ENCODE data around the gene TRIO. TPM values are rescaled to one million over a fixed set of nuclear protein-coding genes. Genes with fewer than 3 reads are reported as not detected.

Gene TRIO
- total RNA-seq, 1 experiment from 2014 or later: 68.4 TPM

- intact Hi-C loops (cut with micrococcal nuclease): no loop called here
- Histone ChIP-seq H3K27ac (ENCODE audit: low read depth, low read length) (no peak overlapping the region), H3K79me2 (ENCODE audit: insufficient read depth, low read length) (peaks cover 99% of the 10 kb centered on the region), H3K4me1 (ENCODE audit: control insufficient read depth in 1 of 2, insufficient read depth in 2 of 2, low read length in 2 of 2) (peaks cover 62 to 88% of the 10 kb centered on the region in 2 experiments), H2AFZ (ENCODE audit: low read depth, low read length, poor library complexity, severe bottlenecking) (no peak overlapping the region), H3K9me3 (ENCODE audit: control insufficient read depth in 1 of 2, insufficient read depth in 1 of 2, low read depth in 1 of 2, low read length in 2 of 2) (no peaks in the 10 kb centered on the region), H3K36me3 (ENCODE audit: control insufficient read depth in 1 of 2, insufficient read depth in 2 of 2, low read length in 2 of 2) (no peaks in the 10 kb centered on the region), H3K9ac (ENCODE audit: low read length) (no peak overlapping the region), H3K4me3 (replicated peaks in 1 of 2; ENCODE audit: low read depth in 1 of 2, low read length in 2 of 2) (no peak overlapping the region), H4K20me1 (ENCODE audit: insufficient read depth) (peaks cover 11% of the 10 kb centered on the region; the same call in 1 of the 2 replicates), H3K9me2 (ENCODE audit: insufficient read depth) (no peaks in the 10 kb centered on the region), H3K27me3 (ENCODE audit: insufficient read depth, low read length) (no peaks in the 10 kb centered on the region), H3K4me2 (ENCODE audit: low read length) (no peak overlapping the region)
- ChIA-PET POLR2A (no interaction called here), RAD21 (ENCODE audit: low non-redundant PET in 1 of 2, low total read pairs in 2 of 2, uncharacterized antibody in 2 of 2, unreplicated experiment in 2 of 2) (no interaction called here), CTCF (no interaction called here)
- no TSS peak for BruUV-seq (replicated peaks)
- ATAC-seq (no peak), DNase-seq (ENCODE audit: low read depth, low spot score) (no peak)
- TF ChIP-seq ATF3 (IDR thresholded peaks at IDR 0.05): no peak
- no peak for TF ChIP-seq ZBTB33 (IDR thresholded peaks at IDR 0.05; ENCODE audit: extremely low read depth, insufficient replicate concordance, low read length)
- no peak for TF ChIP-seq YY1 (IDR thresholded peaks at IDR 0.05; ENCODE audit: extremely low read depth, insufficient replicate concordance, low read depth, low read length)
- no peak for TF ChIP-seq REST (IDR thresholded peaks at IDR 0.05; ENCODE audit: low read depth)
- no peak for TF ChIP-seq RAD21 (IDR thresholded peaks at IDR 0.05; ENCODE audit: low read depth)
- TF ChIP-seq ELF1 (IDR thresholded peaks at IDR 0.05; ENCODE audit: borderline replicate concordance, low read depth): no peak
Measured at GRCh38 chr5:14182761-14183160, 39.6 kb downstream of the TRIO start.

Measured in HCT116 (cell line).